ENCODE results near the gene THADA.

Gene THADA

GRCh38 chr2:43341959-43342757, 253.7 kb downstream of the THADA start:
- no peak for TF ChIP-seq CTCF (IDR thresholded peaks at IDR 0.05; ENCODE audit: low read depth, low read length)
- Histone ChIP-seq H3K27me3 (ENCODE audit: insufficient read depth, low read depth, severe bottlenecking) (no peaks in the 10 kb centered on the region), H3K27ac (no peak overlapping the region), H3K9me3 (ENCODE audit: severe bottlenecking) (no peaks in the 10 kb centered on the region), H3K36me3 (peaks cover 3% of the 10 kb centered on the region; the same call in 1 of the 2 replicates), H3K4me3 (ENCODE audit: low read depth, low read length) (no peak overlapping the region)
- no peak for DNase-seq

GRCh38 chr2:43340945-43341356, 254.9 kb downstream of the THADA start:
- H3K27me3 ChIP-seq (ENCODE audit: insufficient read depth, low read depth, severe bottlenecking): no peaks in the 10 kb centered on the region
- no peak overlapping the region for H3K4me3 ChIP-seq (ENCODE audit: low read depth, low read length)
- no peak for TF ChIP-seq CTCF (IDR thresholded peaks at IDR 0.05; ENCODE audit: low read depth, low read length)
- H3K27ac ChIP-seq: no peak overlapping the region
- no peaks in the 10 kb centered on the region for H3K9me3 ChIP-seq (ENCODE audit: severe bottlenecking)
- peaks cover 3% of the 10 kb centered on the region; the same call in 1 of the 2 replicates for H3K36me3 ChIP-seq
- DNase-seq: no peak

- DNase-seq: no peak
- Histone ChIP-seq H3K9me3 (ENCODE audit: severe bottlenecking) (no peaks in the 10 kb centered on the region), H3K4me3 (ENCODE audit: low read depth, low read length) (no peak overlapping the region), H3K27me3 (ENCODE audit: insufficient read depth, low read depth, severe bottlenecking) (no peaks in the 10 kb centered on the region), H3K27ac (no peak overlapping the region), H3K36me3 (peaks cover 3% of the 10 kb centered on the region; the same call in 1 of the 2 replicates)
- TF ChIP-seq CTCF (IDR thresholded peaks at IDR 0.05; ENCODE audit: low read depth, low read length): no peak
Measured at GRCh38 chr2:43340066-43340465, 255.8 kb downstream of the THADA start.

GRCh38 chr2:43333656-43334144, 262.1 kb downstream of the THADA start:
- no peaks in the 10 kb centered on the region; the same call in 1 of the 2 replicates for H3K36me3 ChIP-seq
- no peaks in the 10 kb centered on the region for H3K9me3 ChIP-seq (ENCODE audit: severe bottlenecking)
- no peak overlapping the region for H3K4me3 ChIP-seq (ENCODE audit: low read depth, low read length)
- no peak overlapping the region for H3K27ac ChIP-seq
- no peak for TF ChIP-seq CTCF (IDR thresholded peaks at IDR 0.05; ENCODE audit: low read depth, low read length)
- H3K27me3 ChIP-seq (ENCODE audit: insufficient read depth, low read depth, severe bottlenecking): no peaks in the 10 kb centered on the region
- DNase-seq: no peak

- H3K4me3 ChIP-seq (ENCODE audit: low read depth, low read length): no peak overlapping the region
Measured at GRCh38 chr2:43333101-43333655, 262.7 kb downstream of the THADA start.

More at GRCh38 chr2:43333101-43333655, 262.7 kb downstream of the THADA start:
- Histone ChIP-seq H3K27ac (no peak overlapping the region), H3K9me3 (ENCODE audit: severe bottlenecking) (no peaks in the 10 kb centered on the region), H3K27me3 (ENCODE audit: insufficient read depth, low read depth, severe bottlenecking) (no peaks in the 10 kb centered on the region), H3K36me3 (no peaks in the 10 kb centered on the region; the same call in 1 of the 2 replicates)
- DNase-seq: no peak
- no peak for TF ChIP-seq CTCF (IDR thresholded peaks at IDR 0.05; ENCODE audit: low read depth, low read length)

Data from WERI-Rb-1 (cell line).